Kidney epithelial cell (primary cell): ENCODE results near the gene SPAG9. TPM values are rescaled to one million over a fixed set of nuclear protein-coding genes. Genes with fewer than 3 reads are reported as not detected.
A peak's percentile ranks its signal among the peaks of the same experiment; 100 is the strongest.

ENCODE experiments used
- DNase-seq: peaks from one replicate; pipeline ENCODE4 v3.0.0-alpha.2; 2010; ENCODE audit warnings: low read depth
- H3K27me3 ChIP-seq: 2 replicates; pipeline ENCODE4 v1.6.0; 2011; ENCODE audit warnings: low read length; ENCODE audit not compliant: control insufficient read depth, insufficient read depth
- H3K36me3 ChIP-seq: 2 replicates; pipeline ENCODE4 v1.5.1; 2011; ENCODE audit warnings: low read length; ENCODE audit not compliant: control insufficient read depth, insufficient read depth
- H3K4me3 ChIP-seq: 2 replicates; pipeline ENCODE4 v1.5.1; 2011; ENCODE audit warnings: low read depth, mild to moderate bottlenecking, control low read depth, low read length
- total RNA-seq: library from RNA; depleted of rRNA; stranded (reverse); fragments of >200 nt; gene quantifications from 2 replicates; pipeline ENCODE4 v1.2.3, GENCODE V29; 2015
- TF ChIP-seq, protein P1 (sequence below): IDR thresholded peaks from 2 replicates; pipeline ENCODE4 v1.5.1; 2011; ENCODE audit warnings: mild to moderate bottlenecking, moderate library complexity, low read length, control low read depth, inconsistent platforms; ENCODE audit not compliant: insufficient read depth, poor library complexity, severe bottlenecking

Gene SPAG9
- total RNA-seq, 1 donor from 2014 or later: 85.5 TPM

GRCh38 chr17:51056813-51057510 is 63.7 kb downstream of the SPAG9 start:
- H3K4me3 ChIP-seq: no peak overlapping the region
- DNase-seq: peak; percentile 70
- no peaks in the 10 kb centered on the region for H3K27me3 ChIP-seq
- TF ChIP-seq, protein P1, sequence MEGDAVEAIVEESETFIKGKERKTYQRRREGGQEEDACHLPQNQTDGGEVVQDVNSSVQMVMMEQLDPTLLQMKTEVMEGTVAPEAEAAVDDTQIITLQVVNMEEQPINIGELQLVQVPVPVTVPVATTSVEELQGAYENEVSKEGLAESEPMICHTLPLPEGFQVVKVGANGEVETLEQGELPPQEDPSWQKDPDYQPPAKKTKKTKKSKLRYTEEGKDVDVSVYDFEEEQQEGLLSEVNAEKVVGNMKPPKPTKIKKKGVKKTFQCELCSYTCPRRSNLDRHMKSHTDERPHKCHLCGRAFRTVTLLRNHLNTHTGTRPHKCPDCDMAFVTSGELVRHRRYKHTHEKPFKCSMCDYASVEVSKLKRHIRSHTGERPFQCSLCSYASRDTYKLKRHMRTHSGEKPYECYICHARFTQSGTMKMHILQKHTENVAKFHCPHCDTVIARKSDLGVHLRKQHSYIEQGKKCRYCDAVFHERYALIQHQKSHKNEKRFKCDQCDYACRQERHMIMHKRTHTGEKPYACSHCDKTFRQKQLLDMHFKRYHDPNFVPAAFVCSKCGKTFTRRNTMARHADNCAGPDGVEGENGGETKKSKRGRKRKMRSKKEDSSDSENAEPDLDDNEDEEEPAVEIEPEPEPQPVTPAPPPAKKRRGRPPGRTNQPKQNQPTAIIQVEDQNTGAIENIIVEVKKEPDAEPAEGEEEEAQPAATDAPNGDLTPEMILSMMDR: peak; percentile 55
- no peaks in the 10 kb centered on the region for H3K36me3 ChIP-seq

GRCh38 chr17:51054748-51055147 is 65.9 kb downstream of the SPAG9 start:
- Histone ChIP-seq H3K4me3 (no peak overlapping the region), H3K36me3 (no peaks in the 10 kb centered on the region), H3K27me3 (no peaks in the 10 kb centered on the region)
- TF ChIP-seq, protein P1: no peak
- no peak for DNase-seq

GRCh38 chr17:51052235-51052634 is 68.4 kb downstream of the SPAG9 start:
- TF ChIP-seq, protein P1: no peak
- H3K4me3 ChIP-seq: no peak overlapping the region
- DNase-seq: no peak
- H3K27me3 ChIP-seq: no peaks in the 10 kb centered on the region
- no peaks in the 10 kb centered on the region for H3K36me3 ChIP-seq

DNA sequence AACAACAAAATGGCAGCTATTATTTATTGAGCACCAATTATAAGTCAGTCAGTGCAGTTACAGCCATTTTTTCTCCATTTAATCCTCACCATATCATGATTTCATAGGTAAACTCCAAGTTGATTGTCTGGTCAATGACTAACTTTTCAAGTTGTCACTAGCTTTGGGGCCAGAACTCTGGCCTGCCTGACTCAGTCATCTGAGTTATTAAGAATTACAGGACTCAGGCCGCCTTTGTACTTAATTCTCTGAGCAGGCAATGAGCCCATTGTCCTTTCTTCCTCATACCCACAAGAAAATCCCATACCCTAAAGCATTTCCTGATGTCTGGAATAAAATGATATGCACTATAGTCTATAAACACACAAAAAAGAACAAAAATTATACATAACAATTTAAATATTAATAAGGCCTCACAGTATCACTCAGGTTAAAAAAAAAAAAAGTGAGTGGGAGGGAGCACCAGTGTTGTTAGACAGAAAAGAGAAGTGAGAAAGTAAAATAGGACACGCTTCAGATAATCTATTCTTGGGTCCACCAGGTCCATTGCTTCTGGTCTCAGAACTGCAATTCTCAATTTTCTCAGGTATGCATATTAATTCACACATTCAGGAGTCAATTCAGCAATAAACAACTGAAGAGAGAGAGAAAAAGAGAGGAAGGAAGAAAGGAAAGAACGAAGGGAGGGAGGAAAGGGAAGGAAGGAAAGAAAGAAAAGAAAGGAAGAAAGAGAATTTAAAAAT is 70.2 kb downstream of the SPAG9 start:
- no peaks in the 10 kb centered on the region for H3K27me3 ChIP-seq
- no peak for DNase-seq
- TF ChIP-seq, protein P1: no peak
- no peak overlapping the region for H3K4me3 ChIP-seq
- no peaks in the 10 kb centered on the region for H3K36me3 ChIP-seq

GRCh38 chr17:51046514-51047384 is 73.9 kb downstream of the SPAG9 start:
- peak overlapping the region; percentile 6 for H3K4me3 ChIP-seq
- H3K27me3 ChIP-seq: no peaks in the 10 kb centered on the region
- DNase-seq: peak; percentile 78
- TF ChIP-seq, protein P1: no peak
- H3K36me3 ChIP-seq: no peaks in the 10 kb centered on the region
